ENCODE data around the gene DLX4. TPM values are rescaled to one million over a fixed set of nuclear protein-coding genes. Genes with fewer than 3 reads are reported as not detected.

Gene DLX4
- total and polyA plus RNA-seq, 2 donors (not counting 3 experiments of a cell fraction or from before 2014, with no cell fraction given) = not detected

DNA sequence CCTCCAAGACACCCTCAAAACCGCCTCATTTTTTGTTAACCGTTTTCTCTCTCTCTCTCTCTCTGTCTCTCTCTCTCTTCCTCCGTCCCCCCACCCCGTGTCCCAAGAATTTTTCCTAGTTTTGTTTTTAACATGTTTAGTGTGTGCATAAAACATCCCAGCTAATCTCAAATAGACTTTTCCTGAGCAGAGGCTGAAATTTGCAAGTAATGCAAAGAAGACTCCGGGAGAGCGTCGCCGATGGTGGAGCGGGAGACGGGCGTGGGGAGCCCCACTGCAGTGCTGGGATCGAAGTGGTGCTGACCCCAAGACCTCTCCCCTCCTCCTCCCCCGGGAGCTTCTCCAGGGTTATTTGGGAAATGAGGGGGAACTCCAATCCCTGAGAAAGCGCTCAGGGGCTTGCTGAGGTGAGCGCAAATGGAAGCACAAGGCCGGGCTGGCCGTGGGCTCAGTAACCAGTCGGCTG is 4.7 kb upstream of the DLX4 start:
- no peak overlapping the region for H3K9ac ChIP-seq (replicated peaks; ENCODE audit: extremely low read depth, insufficient read depth, low read length)
- no peak for FAIRE-seq
- H3K4me1 ChIP-seq (ENCODE audit: control insufficient read depth, extremely low read depth, insufficient read depth, low read length) = no peaks in the 10 kb centered on the region
- TF ChIP-seq MYC (IDR thresholded peaks at IDR 0.05; ENCODE audit: low read depth, low read length) (no peak), GATA2 (IDR thresholded peaks at IDR 0.05; ENCODE audit: insufficient read depth, insufficient read length, low read depth, low read length) (no peak), POLR2A (IDR thresholded peaks at IDR 0.05; ENCODE audit: low read depth, low read length) (no peak), MAX (IDR thresholded peaks at IDR 0.05; ENCODE audit: insufficient read depth, insufficient read length) (no peak), FOS (IDR thresholded peaks at IDR 0.05; ENCODE audit: borderline replicate concordance, insufficient read depth, low read length) (no peak), JUN (IDR thresholded peaks at IDR 0.05; ENCODE audit: borderline replicate concordance, insufficient read depth, insufficient read length, low read depth) (no peak), EZH2 (IDR thresholded peaks at IDR 0.05; ENCODE audit: borderline replicate concordance, low read depth, low read length, severe bottlenecking) (no peak)
- TF ChIP-seq, protein P1, sequence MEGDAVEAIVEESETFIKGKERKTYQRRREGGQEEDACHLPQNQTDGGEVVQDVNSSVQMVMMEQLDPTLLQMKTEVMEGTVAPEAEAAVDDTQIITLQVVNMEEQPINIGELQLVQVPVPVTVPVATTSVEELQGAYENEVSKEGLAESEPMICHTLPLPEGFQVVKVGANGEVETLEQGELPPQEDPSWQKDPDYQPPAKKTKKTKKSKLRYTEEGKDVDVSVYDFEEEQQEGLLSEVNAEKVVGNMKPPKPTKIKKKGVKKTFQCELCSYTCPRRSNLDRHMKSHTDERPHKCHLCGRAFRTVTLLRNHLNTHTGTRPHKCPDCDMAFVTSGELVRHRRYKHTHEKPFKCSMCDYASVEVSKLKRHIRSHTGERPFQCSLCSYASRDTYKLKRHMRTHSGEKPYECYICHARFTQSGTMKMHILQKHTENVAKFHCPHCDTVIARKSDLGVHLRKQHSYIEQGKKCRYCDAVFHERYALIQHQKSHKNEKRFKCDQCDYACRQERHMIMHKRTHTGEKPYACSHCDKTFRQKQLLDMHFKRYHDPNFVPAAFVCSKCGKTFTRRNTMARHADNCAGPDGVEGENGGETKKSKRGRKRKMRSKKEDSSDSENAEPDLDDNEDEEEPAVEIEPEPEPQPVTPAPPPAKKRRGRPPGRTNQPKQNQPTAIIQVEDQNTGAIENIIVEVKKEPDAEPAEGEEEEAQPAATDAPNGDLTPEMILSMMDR (IDR thresholded peaks at IDR 0.05; ENCODE audit: extremely low read depth in 1 of 2, insufficient read depth in 1 of 2, low read depth in 1 of 2, low read length in 2 of 2) = no peak
- H3K27me3 ChIP-seq (ENCODE audit: control insufficient read depth in 2 of 2, insufficient read depth in 2 of 2, low read length in 2 of 2) = peaks cover 70 to 71% of the 10 kb centered on the region in 2 experiments
- BruUV-seq (replicated peaks) = no TSS peak
- no peaks in the 10 kb centered on the region for H3K9me3 ChIP-seq (replicated peaks; ENCODE audit: control insufficient read depth, insufficient read depth, low read length)
- DNase-seq (ENCODE audit: low read depth, low spot score) = no peak
- intact Hi-C loops (cut with micrococcal nuclease) (no loop called here), dilution Hi-C loops (cut with MboI; ENCODE audit: extremely low pct_ligation_motif_present, low sequenced_read_pairs) (no loop called here)
- H3K36me3 ChIP-seq (ENCODE audit: control insufficient read depth in 2 of 2, extremely low read depth in 1 of 2, insufficient read depth in 2 of 2, low read length in 2 of 2) = no peaks in the 10 kb centered on the region
- H2AFZ ChIP-seq (ENCODE audit: low read depth, low read length) = no peak overlapping the region
- H3K27ac ChIP-seq (ENCODE audit: insufficient read depth, low read depth, low read length) = no peak overlapping the region
- no peaks in the 10 kb centered on the region for H4K20me1 ChIP-seq (replicated peaks; ENCODE audit: control insufficient read depth, extremely low read depth, insufficient read depth, low read length)
- H3K9me1 ChIP-seq (replicated peaks; ENCODE audit: control insufficient read depth, extremely low read depth, insufficient read depth, low read length) = no peaks in the 10 kb centered on the region
- POLR2A ChIA-PET = no interaction called here
- H3K4me3 ChIP-seq (replicated peaks in 1 of 3; ENCODE audit: insufficient read depth in 1 of 3, low read depth in 1 of 3, low read length in 3 of 3) = no peak overlapping the region
- H3K4me2 ChIP-seq (ENCODE audit: insufficient read depth, low read length) = no peak overlapping the region
- CTCF ChIA-PET = interaction anchor here (0.6 kb wide), 1 partner anchor 128 kb away, joined by 3 read pairs; no protein-coding TSS in a partner anchor
- H3K79me2 ChIP-seq (ENCODE audit: control insufficient read depth, insufficient read depth, low read length) = no peaks in the 10 kb centered on the region

All from endothelial cell of umbilical vein (primary cell).